ENCODE results near the gene PEF1.

DNA sequence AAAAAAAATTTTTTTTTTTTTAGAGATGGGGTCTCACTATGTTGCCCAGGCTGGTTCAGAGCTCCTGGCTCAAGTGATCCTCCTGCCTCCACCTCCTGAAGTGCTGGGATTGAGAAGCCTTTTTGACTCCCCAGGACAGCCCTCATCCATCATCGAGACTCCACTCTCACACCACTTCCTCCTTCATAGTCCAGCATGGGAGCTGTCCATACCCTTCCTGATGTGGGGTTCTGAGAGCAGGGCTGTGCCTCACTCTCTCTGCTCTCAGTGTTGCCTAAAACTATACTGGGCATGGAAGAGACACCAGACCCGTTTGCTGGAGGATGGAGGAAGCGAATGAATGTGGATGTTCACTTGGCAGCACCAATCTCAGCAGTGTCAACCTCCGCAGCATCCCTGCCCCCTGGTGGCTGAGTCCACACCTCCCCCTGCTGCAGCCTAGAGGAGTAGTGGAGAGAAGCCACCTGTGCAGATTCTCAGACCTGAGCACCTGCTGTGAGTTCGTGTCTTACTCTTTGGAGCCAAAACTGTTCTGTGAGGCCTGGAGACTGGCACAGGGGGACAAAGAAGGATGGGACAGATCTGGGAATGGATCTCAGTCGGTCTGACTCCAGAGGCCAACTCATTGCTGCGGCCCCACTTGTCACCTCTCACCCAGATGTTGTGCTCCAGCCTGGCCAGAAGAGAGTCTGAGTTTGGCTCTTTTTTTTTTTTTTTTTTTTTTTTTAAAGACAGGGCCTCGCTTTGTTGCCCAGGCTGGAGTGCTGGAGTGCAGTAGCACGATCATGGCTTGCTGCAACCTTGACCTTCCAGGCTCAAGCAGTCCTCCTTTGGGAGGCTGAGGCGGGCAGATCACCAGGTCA lies 50.7 kb downstream of the PEF1 start:
- TF ChIP-seq, protein P1, sequence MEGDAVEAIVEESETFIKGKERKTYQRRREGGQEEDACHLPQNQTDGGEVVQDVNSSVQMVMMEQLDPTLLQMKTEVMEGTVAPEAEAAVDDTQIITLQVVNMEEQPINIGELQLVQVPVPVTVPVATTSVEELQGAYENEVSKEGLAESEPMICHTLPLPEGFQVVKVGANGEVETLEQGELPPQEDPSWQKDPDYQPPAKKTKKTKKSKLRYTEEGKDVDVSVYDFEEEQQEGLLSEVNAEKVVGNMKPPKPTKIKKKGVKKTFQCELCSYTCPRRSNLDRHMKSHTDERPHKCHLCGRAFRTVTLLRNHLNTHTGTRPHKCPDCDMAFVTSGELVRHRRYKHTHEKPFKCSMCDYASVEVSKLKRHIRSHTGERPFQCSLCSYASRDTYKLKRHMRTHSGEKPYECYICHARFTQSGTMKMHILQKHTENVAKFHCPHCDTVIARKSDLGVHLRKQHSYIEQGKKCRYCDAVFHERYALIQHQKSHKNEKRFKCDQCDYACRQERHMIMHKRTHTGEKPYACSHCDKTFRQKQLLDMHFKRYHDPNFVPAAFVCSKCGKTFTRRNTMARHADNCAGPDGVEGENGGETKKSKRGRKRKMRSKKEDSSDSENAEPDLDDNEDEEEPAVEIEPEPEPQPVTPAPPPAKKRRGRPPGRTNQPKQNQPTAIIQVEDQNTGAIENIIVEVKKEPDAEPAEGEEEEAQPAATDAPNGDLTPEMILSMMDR (IDR thresholded peaks at IDR 0.05): peak; percentile 62 to 81 (median 79)
- TF ChIP-seq POLR2A (IDR thresholded peaks at IDR 0.05): no peak

All from vagina (tissue), 2 donors.